GM18505 (cell line): ENCODE data around the gene PAQR5.
"Not testable (repeated sequence)": the region's sequence is repeated elsewhere in the genome, so short reads cannot be mapped to it uniquely, and the experiment has no call there.

Experiments
- ATAC-seq: cut with Tn5 transposase; IDR thresholded peaks from one replicate; pipeline ENCODE4 v1.9.1; 2021; ENCODE audit not compliant: unreplicated experiment
- POLR2A ChIP-seq: IDR thresholded peaks from 4 replicates; pipeline ENCODE4 v1.6.1; 2011; ENCODE audit warnings: borderline replicate concordance; ENCODE audit not compliant: insufficient read depth, insufficient read length; ENCODE audit errors: extremely low read depth

PAQR5 gene

GRCh38 chr15:69369631-69370030 is 70.9 kb downstream of the PAQR5 start:
- no peak for ATAC-seq
- no peak for TF ChIP-seq POLR2A

GRCh38 chr15:69373406-69373805 is 74.7 kb downstream of the PAQR5 start:
- ATAC-seq: no peak
- no peak for TF ChIP-seq POLR2A

- no peak for ATAC-seq
- TF ChIP-seq POLR2A: no peak
Observed at GRCh38 chr15:69375151-69375790, 76.6 kb downstream of the PAQR5 start.

- no peak for TF ChIP-seq POLR2A
- no peak for ATAC-seq
Observed at GRCh38 chr15:69377216-69377970, 78.7 kb downstream of the PAQR5 start.

- no peak for ATAC-seq
- no peak for TF ChIP-seq POLR2A
Observed at GRCh38 chr15:69380100-69380725, 81.5 kb downstream of the PAQR5 start.

- no peak for TF ChIP-seq POLR2A
- no peak for ATAC-seq
Observed at GRCh38 chr15:69380726-69381105, 82.0 kb downstream of the PAQR5 start.

GRCh38 chr15:69382176-69382575 is 83.5 kb downstream of the PAQR5 start:
- not testable (repeated sequence) for ATAC-seq

GRCh38 chr15:69384066-69384465 is 85.4 kb downstream of the PAQR5 start:
- ATAC-seq: not testable (repeated sequence)

- ATAC-seq: no peak
- no peak for TF ChIP-seq POLR2A
Observed at GRCh38 chr15:69384626-69385598, 86.2 kb downstream of the PAQR5 start.

GRCh38 chr15:69385831-69386230 is 87.1 kb downstream of the PAQR5 start:
- TF ChIP-seq POLR2A: no peak
- no peak for ATAC-seq

- no peak for ATAC-seq
Observed at GRCh38 chr15:69386284-69386683, 87.6 kb downstream of the PAQR5 start.

GRCh38 chr15:69388260-69388705 is 89.6 kb downstream of the PAQR5 start:
- no peak for TF ChIP-seq POLR2A
- ATAC-seq: no peak

More at GRCh38 chr15:69386284-69386683, 87.6 kb downstream of the PAQR5 start:
- no peak for TF ChIP-seq POLR2A

- TF ChIP-seq POLR2A: no peak
- ATAC-seq: no peak
Observed at GRCh38 chr15:69389426-69389825, 90.7 kb downstream of the PAQR5 start.

GRCh38 chr15:69390575-69390974 is 91.9 kb downstream of the PAQR5 start:
- TF ChIP-seq POLR2A: no peak
- no peak for ATAC-seq
